SIG-M5 treated with dmso at 0.1 percent for 504 hours (cell line): Measurements from ENCODE around the gene GCK.
A peak's percentile ranks its signal among the peaks of the same experiment; 100 is the strongest.

ENCODE experiments used
- DNase-seq: peaks from one replicate; lab custom pipeline; 2025; ENCODE audit not compliant: unreplicated experiment; lab: John Stamatoyannopoulos, UW

Gene GCK

DNA sequence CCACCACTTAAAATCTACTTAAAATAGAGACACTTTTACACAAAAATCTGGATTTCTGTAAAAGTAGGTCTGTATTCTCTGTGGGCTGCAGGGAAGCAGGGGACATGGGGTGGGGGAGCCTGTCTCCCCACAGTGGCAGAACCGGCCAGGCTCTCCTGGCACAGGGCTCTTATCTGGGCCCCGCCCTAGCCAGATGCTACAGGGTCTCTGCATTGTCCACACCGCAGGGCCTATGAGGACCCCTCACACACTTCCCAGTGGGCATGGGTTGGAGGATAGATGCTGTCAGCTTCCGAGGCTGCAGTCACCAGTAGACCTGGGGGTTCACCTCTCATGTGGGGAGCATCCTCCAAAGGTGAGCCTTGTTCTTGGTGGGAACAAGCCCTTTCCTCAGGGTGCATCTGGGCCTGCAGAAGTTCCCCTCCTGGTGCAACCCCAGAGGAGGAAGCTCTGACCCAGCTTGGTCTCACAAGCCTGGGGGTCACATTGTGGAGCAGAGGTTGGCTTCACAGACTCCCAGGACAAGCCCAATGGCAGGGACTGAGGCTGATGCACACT lies 32.7 kb downstream of the GCK start:
- DNase-seq, result no peak

DNA sequence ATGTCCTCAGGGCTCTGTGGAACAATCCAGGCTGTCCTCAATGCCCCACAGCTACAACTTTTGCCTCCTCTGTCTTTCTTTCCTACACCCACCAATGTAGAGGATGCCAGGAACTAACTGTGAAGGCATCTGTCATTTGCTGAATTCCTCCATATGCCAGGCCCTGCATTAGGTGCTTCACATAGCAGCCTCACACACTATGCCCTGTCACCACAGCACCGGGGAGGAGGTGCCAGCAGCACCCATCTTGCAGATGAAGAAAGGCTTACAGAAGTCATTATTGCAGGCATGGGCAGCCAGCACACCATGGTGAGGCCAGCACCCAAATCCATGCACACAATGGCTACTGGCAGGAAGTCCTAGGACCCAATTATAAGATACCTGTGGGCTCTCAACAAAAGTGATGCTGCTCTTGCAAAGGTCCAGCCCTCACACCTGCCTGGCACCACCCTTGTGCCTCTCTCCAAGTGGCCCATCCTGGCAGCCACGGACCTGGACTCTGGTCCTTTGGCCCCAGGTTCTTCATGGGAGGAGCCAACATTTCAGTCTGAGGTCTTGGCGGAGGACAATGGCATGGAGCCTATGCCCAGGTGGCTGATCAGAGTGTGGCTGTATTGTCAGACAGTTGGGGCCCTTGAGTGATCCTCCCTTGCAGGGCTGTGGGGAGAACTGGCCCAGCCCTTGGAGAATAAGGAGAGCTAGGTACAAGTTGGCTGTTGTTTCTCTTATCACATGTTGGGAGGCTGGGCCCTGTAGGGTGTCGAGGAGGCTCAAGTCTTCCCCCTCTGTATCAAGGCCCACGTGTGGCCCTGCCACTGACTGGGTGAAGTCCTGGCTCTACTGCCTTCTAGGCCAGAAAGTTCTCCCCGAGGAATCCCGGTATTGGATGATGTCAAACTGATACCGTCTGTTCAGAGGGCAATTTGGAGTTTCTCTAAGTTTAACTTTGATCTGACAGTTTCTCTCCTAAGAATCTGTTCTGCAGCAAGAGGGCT lies 33.8 kb downstream of the GCK start:
- no peak for DNase-seq

DNA sequence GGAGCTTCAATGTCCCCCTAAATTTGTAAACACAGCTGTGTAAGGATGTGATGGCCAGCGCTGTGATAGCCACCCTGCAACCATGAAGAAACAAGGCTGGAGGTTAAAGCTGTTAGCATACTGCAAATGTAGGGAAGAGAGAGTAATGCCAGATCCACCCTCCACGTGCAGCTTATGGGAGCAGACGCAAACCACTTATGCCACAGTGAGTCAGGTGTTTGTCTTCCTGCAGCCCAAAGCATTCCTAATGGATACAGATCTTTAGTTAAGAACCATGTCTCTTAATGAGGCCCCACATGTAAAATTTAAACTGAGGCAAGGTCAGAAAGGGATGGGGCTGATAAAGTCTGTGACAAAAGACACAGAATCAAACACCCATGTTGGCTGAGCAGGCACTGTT lies 34.5 kb downstream of the GCK start:
- no peak for DNase-seq

DNA sequence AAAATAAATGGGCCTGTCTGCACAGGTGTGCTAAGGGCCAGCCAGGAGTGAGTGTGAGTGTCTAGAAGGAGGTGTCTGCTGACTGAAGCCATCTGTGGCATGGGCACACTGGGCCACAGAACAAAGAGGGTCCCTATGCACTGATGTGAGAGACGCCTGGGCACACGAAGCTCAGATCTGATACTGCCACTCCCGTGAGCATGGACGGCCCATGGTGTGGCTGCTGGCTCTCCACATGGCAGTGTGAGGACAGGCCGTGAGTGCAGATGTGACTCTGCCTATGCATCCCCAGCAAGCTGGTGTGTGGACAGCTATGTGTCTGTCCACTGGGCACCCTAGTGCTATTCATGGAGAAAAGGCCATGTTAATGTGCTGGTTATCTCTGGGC lies 35.3 kb downstream of the GCK start:
- no peak for DNase-seq

DNA sequence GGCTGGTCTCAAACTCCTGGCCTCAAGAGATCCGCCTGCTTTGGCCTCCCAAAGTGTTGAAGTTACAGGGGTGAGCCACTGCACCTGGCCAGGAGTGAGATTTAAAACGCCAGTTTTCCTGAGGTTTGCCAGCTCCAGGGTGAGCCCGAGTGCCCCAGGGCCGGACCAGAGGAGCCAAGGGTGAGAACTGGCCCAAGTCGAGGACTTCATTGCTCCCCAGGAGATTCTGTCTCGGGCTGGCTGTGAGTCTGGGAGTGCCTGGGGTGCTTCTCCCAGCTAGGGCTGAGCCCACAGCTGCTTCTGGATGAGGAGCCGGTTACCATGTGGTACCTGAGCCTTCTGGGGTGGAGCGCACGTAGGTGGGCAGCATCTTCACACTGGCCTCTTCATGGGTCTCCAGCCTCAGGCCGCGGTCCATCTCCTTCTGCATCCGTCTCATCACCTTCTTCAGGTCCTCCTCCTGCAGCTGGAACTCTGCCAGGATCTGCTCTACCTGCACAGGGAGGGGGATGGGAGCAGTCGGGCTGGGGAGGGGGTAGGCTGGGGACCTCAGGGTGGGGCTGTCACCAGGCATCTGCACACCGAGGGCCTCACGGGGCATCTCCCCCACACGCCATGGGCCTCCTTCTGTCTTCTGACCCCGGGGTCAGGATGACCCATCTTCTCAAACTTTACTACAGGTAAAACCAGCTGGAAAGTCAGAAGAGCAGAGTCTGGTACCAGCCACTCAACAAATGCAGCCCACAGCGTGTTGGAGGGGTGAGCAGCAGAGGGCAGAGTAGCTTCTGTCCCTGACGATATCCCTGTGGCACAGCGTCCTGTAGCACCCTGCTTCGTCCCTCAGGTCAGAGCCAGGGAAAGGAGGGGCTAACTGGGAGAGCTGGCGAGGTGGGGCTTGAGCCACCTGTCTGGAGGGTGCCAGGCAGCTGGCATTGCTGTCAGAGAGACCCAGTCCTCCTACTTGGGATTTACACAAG lies 36.0 kb downstream of the GCK start:
- peak; percentile 11 for DNase-seq

DNA sequence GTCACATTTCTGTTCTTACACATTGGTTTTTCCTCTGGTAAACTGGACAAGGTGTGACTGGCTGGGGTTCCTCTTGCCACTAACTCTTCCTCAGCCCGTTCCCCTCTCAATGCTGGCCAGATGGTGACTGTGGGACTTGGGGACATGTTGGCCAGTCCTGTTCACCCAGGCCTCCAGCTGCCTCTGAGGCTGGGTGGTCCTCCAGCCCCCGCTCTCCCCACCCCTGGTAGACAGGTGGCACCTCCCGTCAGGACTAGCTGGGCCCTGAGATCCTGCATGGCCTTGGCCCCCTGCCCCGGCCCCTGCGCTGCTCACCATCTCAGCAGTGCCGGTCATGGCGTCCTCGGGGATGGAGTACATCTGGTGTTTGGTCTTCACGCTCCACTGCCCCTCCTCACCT lies 37.3 kb downstream of the GCK start:
- DNase-seq, result no peak

DNA sequence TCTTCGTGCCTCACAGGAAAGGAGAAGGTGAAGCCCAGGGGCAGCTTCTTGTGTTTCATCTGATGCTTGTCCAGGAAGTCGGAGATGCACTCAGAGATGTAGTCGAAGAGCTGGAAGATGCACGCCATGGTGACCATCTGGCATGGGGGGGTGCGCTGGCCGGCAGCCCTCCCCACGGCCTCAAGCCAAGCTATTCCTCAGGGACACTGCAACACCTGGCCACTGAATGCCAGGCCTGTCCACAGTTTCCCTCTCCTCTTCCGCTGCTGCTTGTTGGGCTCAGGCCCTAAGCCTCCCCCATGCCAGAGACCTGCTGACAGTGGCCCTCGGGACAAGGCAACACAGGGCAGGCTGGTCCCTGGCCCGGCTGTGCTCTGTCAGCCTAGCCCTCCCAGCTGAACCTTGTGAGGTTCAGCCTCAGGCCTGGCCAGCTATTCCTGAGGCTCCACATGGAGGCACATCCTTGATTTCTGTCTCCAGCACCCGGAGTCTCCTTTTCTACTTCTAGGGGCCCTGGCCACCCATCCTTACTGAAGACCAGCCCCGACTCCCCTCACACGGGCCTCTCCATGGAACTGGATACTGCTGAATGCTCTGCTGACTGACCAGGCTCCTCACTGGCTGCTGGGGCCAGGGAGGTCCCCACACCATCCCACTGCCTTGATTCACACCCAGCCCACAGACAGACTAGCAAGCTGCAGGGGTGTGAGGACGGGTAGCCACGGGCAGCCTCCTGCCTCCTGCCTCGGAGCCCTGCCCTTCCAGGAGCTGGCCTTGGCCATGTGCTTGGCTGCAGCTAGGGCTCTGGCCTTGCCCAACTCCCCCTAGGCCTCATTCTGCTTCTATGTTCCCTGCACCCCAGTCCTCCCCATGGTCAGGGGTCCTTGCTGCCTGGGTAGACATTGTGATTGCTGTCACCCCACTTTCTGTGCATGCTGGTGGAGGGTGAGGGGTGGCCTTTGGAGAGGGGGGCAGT lies 38.0 kb downstream of the GCK start:
- no peak for DNase-seq

DNA sequence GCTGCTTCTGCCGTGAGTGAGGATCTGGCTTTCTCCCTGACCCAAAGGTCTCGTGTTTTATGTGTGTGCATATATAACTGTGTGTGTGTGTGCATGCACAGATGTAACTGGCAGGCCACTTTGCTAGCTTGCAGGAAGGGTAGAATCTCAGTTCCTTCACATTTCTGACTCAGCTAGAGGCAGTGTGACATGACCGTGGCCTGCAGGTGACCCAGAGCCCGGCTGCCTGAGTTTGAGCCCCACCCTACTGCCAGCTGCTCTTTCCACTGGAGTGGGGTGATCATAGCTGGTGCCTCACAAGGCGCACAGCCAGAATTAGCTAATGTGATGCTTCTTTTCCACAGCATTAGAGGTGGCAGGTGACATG lies 38.8 kb downstream of the GCK start:
- DNase-seq, result no peak

DNA sequence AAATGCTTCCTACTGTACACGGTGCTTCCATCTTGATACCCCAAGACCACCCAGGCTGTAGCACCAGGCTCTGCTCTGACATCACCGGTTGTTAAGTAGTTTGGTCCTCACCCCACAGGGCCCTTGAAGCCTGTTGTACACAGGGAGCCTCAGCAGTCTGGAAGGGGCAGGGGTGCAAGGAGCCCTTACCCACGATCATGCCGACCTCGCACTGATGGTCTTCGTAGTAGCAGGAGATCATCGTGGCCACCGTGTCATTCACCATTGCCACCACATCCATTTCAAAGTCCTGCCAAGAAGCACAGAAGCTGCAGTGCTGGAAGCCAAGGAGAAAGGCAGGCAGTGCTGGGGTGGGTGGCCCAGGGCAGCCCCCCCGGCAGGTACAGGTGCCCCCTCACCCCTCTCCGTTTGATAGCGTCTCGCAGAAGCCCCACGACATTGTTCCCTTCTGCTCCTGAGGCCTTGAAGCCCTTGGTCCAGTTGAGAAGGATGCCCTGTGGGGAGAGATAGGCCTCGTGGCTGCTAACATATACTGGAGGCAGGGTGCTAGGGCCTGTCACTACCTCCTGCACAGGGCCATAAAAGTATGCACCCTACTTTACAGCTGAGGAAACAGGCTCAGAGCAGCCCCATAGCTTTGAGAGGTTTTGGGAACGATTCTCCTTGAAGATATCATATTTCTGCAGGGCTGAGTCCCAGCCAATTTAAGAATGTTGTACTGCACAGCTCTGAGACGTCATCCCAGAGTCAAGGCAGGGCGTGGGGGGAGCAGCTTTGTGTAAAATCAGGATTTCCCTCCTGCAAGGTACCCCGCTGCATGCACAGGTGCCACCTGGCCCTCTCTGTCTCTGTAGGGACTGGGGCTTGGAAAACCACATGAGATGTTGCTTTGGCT lies 39.4 kb downstream of the GCK start:
- no peak for DNase-seq

DNA sequence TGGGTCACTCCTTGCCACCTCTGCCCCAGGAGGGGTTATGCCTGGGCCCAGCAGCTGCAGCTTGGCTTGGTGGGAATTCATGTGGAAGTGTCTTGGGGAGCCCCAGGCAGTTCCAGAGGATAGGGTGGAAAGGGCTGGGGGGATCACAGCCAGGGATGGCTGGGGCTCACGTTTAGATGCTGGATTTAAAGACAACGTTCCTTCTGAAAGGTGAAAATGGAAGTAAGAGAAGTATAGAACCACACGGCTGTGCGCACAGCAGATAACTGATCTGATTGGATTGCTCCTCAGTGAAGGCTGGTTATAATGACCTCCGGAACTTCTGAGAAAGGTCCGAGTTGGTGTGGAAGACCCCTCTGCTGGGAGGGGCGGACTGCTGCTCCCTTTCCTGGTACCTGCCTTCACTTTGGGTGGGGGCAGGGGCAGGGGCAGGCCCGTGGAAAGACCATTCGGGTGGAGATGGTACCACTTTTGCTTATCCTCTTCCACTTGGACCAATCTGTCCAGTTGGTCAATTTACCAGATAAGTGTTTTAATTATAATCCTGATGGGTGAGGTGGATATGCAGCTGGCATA lies 40.2 kb downstream of the GCK start:
- DNase-seq, result no peak

DNA sequence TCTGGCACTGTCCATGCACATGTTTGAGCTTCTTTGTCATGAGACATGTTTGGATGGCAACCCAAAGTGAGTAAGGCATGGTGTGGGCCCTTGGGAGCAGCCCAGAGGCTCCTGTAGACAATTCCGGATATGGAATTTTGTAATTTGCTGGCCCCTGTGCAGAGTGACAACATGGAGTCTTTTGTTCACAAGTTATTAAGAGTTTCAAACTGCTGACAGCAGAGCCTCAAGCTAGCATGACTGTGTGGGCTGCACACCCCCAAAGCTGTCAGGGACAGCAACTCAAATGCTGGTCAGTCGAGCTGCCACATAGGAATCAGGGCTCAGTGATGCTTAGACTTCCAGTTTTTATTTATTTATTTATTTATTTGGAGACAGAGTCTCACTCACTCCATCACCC lies 41.1 kb downstream of the GCK start:
- DNase-seq, result no peak

DNA sequence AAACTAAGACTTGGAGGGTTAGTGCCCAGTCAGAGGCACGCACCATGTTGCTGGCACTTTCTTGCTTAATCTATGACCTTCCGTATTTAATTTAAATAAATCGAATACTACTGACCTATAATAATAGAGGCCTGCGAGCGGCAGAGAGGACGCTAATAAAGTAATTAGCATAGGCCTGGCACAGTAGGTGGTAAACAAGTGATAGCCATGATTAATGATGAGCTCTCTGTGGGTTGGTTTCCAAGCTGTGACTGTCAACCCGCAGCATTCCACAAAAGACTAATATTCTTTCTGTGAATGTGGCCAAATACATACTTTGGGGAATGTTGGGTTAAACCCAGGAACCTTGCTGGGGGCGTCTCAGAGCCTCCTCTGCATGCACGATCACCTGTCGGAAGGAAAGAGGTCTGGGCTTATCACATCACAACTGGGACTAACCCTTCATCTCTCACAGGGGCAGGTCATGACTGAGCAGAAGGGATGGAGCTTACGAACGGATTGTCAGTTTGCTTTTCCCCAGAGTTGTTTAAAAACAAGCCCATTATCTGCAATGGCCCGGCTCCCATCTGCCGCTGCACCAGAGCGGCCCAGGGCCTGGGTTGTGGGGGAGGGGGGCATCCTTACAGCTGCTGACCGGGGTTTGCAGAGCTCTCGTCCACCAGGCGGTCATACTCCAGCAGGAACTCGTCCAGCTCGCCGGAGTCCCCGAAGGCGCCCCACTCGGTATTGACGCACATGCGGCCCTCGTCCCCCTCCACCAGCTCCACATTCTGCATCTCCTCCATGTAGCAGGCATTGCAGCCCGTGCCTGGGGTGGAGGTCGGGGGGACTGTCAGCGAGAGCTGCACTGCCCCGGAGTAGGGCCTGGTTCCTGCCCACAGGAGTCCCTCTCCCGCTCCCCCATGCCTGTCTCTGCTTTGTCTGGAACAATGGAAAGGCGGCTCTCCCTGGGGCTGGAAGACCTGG lies 41.9 kb downstream of the GCK start:
- DNase-seq, result no peak

DNA sequence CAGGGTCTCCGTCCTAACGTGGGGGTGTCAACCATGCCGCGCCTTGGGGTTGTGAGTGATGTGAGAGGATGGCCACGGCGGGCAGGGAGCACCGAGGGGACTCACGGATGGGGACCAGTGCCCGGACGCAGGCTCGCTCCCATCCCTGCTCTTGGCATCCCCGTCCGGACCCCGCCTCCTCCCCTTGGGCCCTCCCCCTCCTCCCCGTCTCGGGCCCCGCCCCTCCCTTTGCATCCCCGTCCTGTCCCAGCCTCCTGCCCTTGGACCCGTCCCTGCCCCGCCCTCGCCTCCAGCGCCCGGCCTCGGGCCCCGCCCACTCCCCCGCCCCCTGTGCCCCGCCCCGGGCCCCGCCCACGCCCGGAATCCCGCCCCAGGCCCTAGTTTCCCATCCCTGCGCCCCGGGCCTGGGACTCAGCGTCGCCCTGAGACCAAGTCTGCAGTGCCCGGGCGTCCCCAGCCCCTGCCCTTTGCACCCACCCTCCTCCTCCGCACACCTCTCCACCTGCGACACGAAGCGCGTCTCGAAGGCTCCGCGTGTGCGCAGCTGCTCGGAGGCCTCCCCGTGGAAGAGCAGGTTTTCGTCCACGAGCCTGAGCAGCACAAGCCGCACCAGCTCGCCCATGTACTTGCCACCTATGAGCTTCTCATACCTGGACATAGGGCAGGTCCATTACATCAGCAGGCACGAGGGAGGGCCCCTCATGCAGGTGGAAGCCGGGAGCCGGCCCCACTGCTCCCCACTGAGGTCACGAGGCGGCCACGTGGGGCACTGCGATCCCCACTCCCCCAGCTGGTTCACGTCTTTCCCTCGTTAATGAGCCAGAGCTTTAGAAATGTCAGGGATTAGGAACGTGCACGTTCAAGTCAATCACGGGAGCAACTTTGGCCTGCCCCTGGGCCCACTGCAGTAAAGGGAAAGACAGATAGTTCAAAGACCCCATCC lies 43.0 kb downstream of the GCK start:
- DNase-seq, result no peak

DNA sequence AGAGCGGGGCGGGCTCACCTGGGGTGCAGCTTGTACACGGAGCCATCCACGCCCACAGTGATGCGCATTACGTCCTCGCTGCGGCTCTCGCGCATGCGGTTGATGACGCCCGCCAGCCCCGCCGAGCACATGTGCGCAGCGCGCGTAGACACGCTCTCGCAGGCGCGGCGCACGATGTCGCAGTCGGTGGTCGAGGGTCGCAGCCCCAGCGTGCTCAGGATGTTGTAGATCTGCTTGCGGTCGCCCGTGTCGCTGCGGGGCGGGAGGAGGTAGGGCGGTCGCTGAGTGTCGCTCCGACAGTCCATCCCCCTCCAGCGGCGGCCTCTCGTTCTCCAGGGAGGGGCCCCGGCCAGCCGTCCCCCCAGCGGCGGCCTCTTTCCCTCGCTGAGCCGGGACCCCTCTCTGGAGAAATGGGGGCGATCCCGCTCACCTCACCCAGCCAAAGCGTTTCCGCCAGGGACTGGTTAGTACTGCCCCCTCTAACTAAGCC lies 43.7 kb downstream of the GCK start:
- no peak for DNase-seq

DNA sequence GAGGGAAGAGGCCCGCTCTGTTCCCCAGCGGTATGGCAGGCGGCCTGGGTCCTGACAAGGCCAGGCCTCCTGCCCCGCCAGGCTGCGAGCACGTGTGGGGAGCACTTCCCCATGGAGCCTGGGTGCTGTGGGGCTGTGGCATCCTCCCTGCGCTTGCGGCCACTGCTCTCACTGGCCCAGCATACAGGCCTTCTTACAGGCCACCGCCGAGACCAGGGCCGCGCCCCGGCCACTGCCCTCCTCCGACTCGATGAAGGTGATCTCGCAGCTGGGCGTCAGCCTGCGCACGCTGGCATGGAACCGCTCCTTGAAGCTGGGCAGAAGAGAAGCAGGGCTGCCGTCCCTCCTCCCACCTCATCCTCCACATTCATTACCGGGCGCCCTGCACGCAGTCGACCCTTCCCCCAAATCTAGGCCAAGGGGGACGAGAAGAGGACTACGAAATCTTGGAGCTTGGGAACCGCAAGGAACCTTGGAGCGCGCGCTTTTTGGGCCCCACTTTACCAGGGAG lies 44.2 kb downstream of the GCK start:
- DNase-seq, result no peak

DNA sequence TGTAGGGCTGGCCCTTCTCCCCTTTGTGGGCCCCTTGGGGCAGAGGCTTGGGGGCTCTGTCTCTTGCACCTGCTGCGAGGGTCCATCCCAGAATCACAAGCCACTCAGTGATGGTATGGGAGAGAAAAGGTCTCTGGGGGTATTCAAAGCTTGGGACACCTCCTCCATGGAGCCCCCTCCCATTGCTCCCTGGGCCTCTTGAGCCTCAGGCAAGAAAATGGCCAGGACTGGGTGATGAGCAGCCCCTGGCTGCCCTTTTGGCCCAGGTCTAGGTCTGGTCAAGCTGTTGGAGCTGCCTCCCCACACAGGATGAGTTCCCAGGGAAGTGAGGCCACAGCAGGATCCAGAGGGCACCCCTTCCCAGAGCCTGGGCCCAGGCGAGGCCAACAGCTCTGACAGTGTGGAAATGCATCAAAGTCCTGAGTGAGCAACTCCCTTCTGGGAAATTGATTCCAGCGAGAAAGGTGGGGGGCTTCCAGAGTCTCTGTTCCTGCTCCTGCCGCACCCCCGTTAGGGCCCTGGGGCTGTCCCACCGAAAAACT lies 44.7 kb downstream of the GCK start:
- no peak for DNase-seq
